K562 (cell line): ENCODE data around the gene GIPC3. TPM values are rescaled to one million over a fixed set of nuclear protein-coding genes. Genes with fewer than 3 reads are reported as not detected.

Experiments
- HNRNPK ChIP-seq: fragments of 200-400 bp; formaldehyde crosslinking; IDR thresholded peaks from one replicate; pipeline ENCODE4 v1.6.1; 2018; ENCODE audit warnings: mild to moderate bottlenecking, low read depth, low read length; ENCODE audit not compliant: poor library complexity, severe bottlenecking
- MAX ChIP-seq: sonication (generic); formaldehyde crosslinking; IDR thresholded peaks from 2 replicates; pipeline ENCODE4 v1.9.0; 2022; ENCODE audit warnings: mild to moderate bottlenecking, missing genetic modification reagents
- NR3C1 ChIP-seq: sonication (generic); formaldehyde crosslinking; IDR thresholded peaks from 2 replicates; pipeline ENCODE4 v1.8.1; 2022; ENCODE audit warnings: missing genetic modification reagents
- RBFOX2 ChIP-seq: fragments of 200-400 bp; formaldehyde crosslinking; IDR thresholded peaks from 2 replicates; pipeline ENCODE4 v1.6.1; 2017; ENCODE audit warnings: low read depth, mild to moderate bottlenecking, low read length, moderate library complexity
- RREB1 ChIP-seq: fragments of 250-450 bp; sonication (Bioruptor Pico); IDR thresholded peaks from 2 replicates; pipeline ENCODE4 v1.4.0; 2020
- SMARCE1 ChIP-seq: fragments of 450-650 bp; IDR thresholded peaks from 2 replicates; pipeline ENCODE4 v1.7.1; 2016; ENCODE audit warnings: mild to moderate bottlenecking
- TAF15 ChIP-seq: fragments of 200-400 bp; formaldehyde crosslinking; IDR thresholded peaks from 2 replicates; pipeline ENCODE4 v1.6.1; 2017; ENCODE audit warnings: mild to moderate bottlenecking, low read depth, low read length, moderate library complexity
- UBTF ChIP-seq, 2 experiments: IDR thresholded peaks; 2 replicates each; pipeline ENCODE4 v1.6.1; 2012; ENCODE audit warnings: improper control_type of control experiment in 2 of 2, low read depth in 2 of 2, low read length in 2 of 2, borderline replicate concordance in 1 of 2
- XRCC3 ChIP-seq: fragments of 450-650 bp; IDR thresholded peaks from 2 replicates; pipeline ENCODE4 v1.6.1; 2017; ENCODE audit warnings: mild to moderate bottlenecking, moderate library complexity
- ZNF639 ChIP-seq, 2 experiments: fragments of 200-800 bp in 1 of 2; sonication (Bioruptor generic) in 1 of 2; sonication (generic) in 1 of 2; formaldehyde crosslinking in 1 of 2; IDR thresholded peaks in 1 of 2; conservative IDR thresholded peaks in 1 of 2; 2 replicates each; pipeline versions ENCODE4 v1.5.0 to v1.6.1; 2016 to 2020; ENCODE audit warnings: missing compliant biosample characterization in 1 of 2, missing genetic modification characterization in 1 of 2, missing genetic modification reagents in 1 of 2
- polyA plus RNA-seq, 8 experiments: library from polyadenylated mRNA; depleted of rRNA in 4 of 8; stranded (reverse) in 5 of 8; unstranded in 3 of 8; fragments of >200 nt; fragmentation: Nextera tagmentation in 2 of 8; fragmentation: Illumina TruSeq in 1 of 8; extraction: Ambion mirVana in 2 of 8; extraction: Trizol in 1 of 8; gene quantifications; 2 replicates each; pipeline versions ENCODE4 v1.2.1 to v1.2.3, GENCODE V29; 2011 to 2014; ENCODE audit warnings: inconsistent platforms in 1 of 8, missing spikeins in 1 of 8
- total RNA-seq, 7 experiments: library from RNA; depleted of rRNA in 6 of 7; stranded (reverse); fragments of >200 nt in 6 of 7; fragmentation: Illumina TruSeq in 2 of 7; extraction: Trizol in 2 of 7; gene quantifications; 2 replicates each; pipeline versions ENCODE4 v1.2.1 to v1.2.3, GENCODE V29; 2011 to 2021; ENCODE audit warnings: low replicate concordance in 1 of 7

The GIPC3 gene
- total and polyA plus RNA-seq, 9 of the 15 experiments (the other 6 are each of a cell fraction or from before 2014, with no cell fraction given): 0.03 to 3.6 (median 1.5) TPM; not detected in 1

- TF ChIP-seq RREB1 (no peak), MAX (CRISPR knock-in tag) (peak; percentile 80), HNRNPK (no peak), RBFOX2 (peak; percentile 96), SMARCE1 (no peak), ZNF639 (CRISPR knock-in tag; conservative IDR thresholded peaks at IDR 0.05 in 1 of 2, IDR thresholded peaks at IDR 0.05 in 1 of 2) (peak in 1 of 2 experiments; percentile 91; a peak in 2 of 4 replicates), NR3C1 (CRISPR knock-in tag) (no peak), XRCC3 (no peak), TAF15 (peak; percentile 53; the same call in 1 of the 2 replicates), UBTF (IDR thresholded peaks at IDR 0.05; ENCODE audit: borderline replicate concordance in 1 of 2, low read depth in 2 of 2, low read length in 2 of 2) (peak in 1 of 2 experiments; percentile 67; a peak in 1 of 4 replicates)
Measured at GRCh38 chr19:3626473-3627350, 41.4 kb downstream of the GIPC3 start, which contains the start of gene CACTIN (continued).
